Smooth muscle cell of trachea (primary cell): Measurements from ENCODE around the gene PHF21A. TPM values are rescaled to one million over a fixed set of nuclear protein-coding genes. Genes with fewer than 3 reads are reported as not detected.

Experiments
- total RNA-seq: library from RNA; depleted of rRNA; stranded (reverse); fragments of >200 nt; gene quantifications from 2 replicates; pipeline ENCODE4 v1.2.1, GENCODE V29; 2014

PHF21A gene
- 17.7 and 21.5 TPM in 2 replicates for total RNA-seq

GRCh38 chr11:46121301-46121723, at the start of gene PHF21A:
PHF21A (minus strand) TSS chr11:46121454; CDS start chr11:46084219, 37,235 bp downstream.

GRCh38 chr11:45922425-45923082, 198.7 kb downstream of the PHF21A start, which contains the start of gene LARGE2:
LARGE2 (plus strand) TSS chr11:45922656; CDS start chr11:45922883, 227 bp downstream.

GRCh38 chr11:45917623-45918330, 203.5 kb downstream of the PHF21A start, which contains the start of gene PEX16:
PEX16 (minus strand) TSS chr11:45917877; CDS start chr11:45917811, 66 bp downstream.

GRCh38 chr11:45906965-45907611, 214.2 kb downstream of the PHF21A start, which contains the start of gene FREY1:
FREY1 (minus strand) TSS chr11:45907271; CDS start chr11:45907245, 26 bp downstream.

GRCh38 chr11:45885274-45885920, 235.9 kb downstream of the PHF21A start, which contains the start of gene MAPK8IP1:
MAPK8IP1 (plus strand) TSS chr11:45885651; CDS start chr11:45885821, 170 bp downstream.

Other genes starting within 250 kb of the PHF21A start
- gene MAPK8IP1, start 235.8 kb downstream of the PHF21A start, total RNA-seq, result 8.1 and 17.4 TPM in 2 replicates
- gene FREY1, start 214.2 kb downstream of the PHF21A start, total RNA-seq, result 0.44 and 2.3 TPM in 2 replicates
- gene PEX16, start 203.6 kb downstream of the PHF21A start, total RNA-seq, result 36.8 and 37.5 TPM in 2 replicates
- under 0.01 TPM in 1 of 2 replicates, not detected in the other for gene LARGE2, start 198.8 kb downstream of the PHF21A start, total RNA-seq
- 42.3 and 56.1 TPM in 2 replicates for gene CREB3L1, start 156.2 kb upstream of the PHF21A start, total RNA-seq
- 41.6 and 51.6 TPM in 2 replicates for gene DGKZ, start 226.0 kb upstream of the PHF21A start, total RNA-seq